Ovary (tissue), 10 donors: ENCODE measurements around the gene NPIPA7. TPM values are rescaled to one million over a fixed set of nuclear protein-coding genes. Genes with fewer than 3 reads are reported as not detected.
"Not testable (repeated sequence)": the region's sequence is repeated elsewhere in the genome, so short reads cannot be mapped to it uniquely, and the experiment has no call there.

ENCODE experiments used
- DNase-seq, 5 donors: peaks; one replicate each; pipeline ENCODE4 v3.0.0-alpha.2; 2019 to 2020
- H3K27ac ChIP-seq, 2 donors: fragments of 200-600 bp; one replicate each; pipeline versions ENCODE4 v1.5.1 to v1.8.0; 2019 to 2022
- H3K27me3 ChIP-seq: fragments of 200-600 bp; one replicate; pipeline ENCODE4 v1.8.0; 2022
- H3K36me3 ChIP-seq: fragments of 200-600 bp; sonication (generic); one replicate; pipeline ENCODE4 v1.5.1; 2019
- H3K4me1 ChIP-seq: one replicate; pipeline ENCODE4 v1.8.1; 2013; ENCODE audit warnings: mild to moderate bottlenecking, moderate library complexity; ENCODE audit not compliant: insufficient read depth
- H3K4me3 ChIP-seq: fragments of 200-600 bp; sonication (generic); one replicate; pipeline ENCODE4 v1.5.1; 2017
- H3K9me3 ChIP-seq, 2 donors: fragments of 200-600 bp in 1 of 2; sonication (generic) in 1 of 2; one replicate each; pipeline versions ENCODE4 v1.5.1 to v1.8.1; 2013 to 2019; ENCODE audit warnings: mild to moderate bottlenecking in 1 of 2, moderate library complexity in 1 of 2
- WGBS, 3 donors: extraction: QIAGEN DNeasy Blood & Tissue Kit in 1 of 3; methylation state at CpG; one replicate each; pipeline versions ENCODE4 v1.1.5 to v1.1.7; 2013 to 2017; 5-methylcytosine and 5-hydroxymethylcytosine counted together
- intact Hi-C, 4 donors: fragments of 100-400 bp; cut with DNase I; formaldehyde crosslinking; loops; one replicate each; pipeline versions ENCODE4 v1.11.0 to v1.15.1; 2022 to 2023
- long read RNA-seq, 3 donors: library from polyadenylated mRNA in 2 of 3; unstranded in 2 of 3; transcript quantifications; one replicate each; pipeline ENCODE4 v2.0.0 and lab custom pipeline, GENCODE V29; 2021 to 2026
- polyA plus RNA-seq, 2 donors: library from polyadenylated mRNA; stranded (reverse); fragments of 200-250 nt in 1 of 2; fragments of 350-450 nt in 1 of 2; fragmentation: Illumina TruSeq in 1 of 2; extraction: RNeasy Lipid Tissue Mini Kit (QIAGEN cat#74804) in 1 of 2; gene quantifications; one replicate each; pipeline ENCODE4 v1.2.3, GENCODE V29; 2013 to 2014
- total RNA-seq, 7 donors: library from RNA; depleted of rRNA in 2 of 7; stranded (reverse); fragments of >200 nt in 2 of 7; fragmentation: NEBNext Ultra II Directional in 3 of 7; extraction: Animal tissue kit (Norgen Biotek cat#: 25700) in 3 of 7; gene quantifications; one replicate each; pipeline versions ENCODE4 v1.1.0 to v1.2.4, GENCODE V29; 2016 to 2023
- donor health status: DM: no; HTN: no; CAD: no; lungs with moderate emphysema.
- donor health status: DM: no; HTN: no; CAD: no.
- donor health status: Bipolar disorder and iron deficiency.
- donor health status: DM: yes; HTN: yes; CAD: no.
- donor health status: DM: no; HTN: no; CAD: no.
- donor health status: DM: yes; HTN: yes; CAD: no.

The NPIPA7 gene
- total RNA-seq (10 to 100 TPM in 2 of 7 donors, 1 to 10 TPM in 4, not detected in 1; 3.0 to 17.0 (median 9.4) TPM), polyA plus RNA-seq (10 to 100 TPM; 10.5 to 31.8 TPM)
- long read RNA-seq, donor 1, result 0 reads
- long read RNA-seq, donor 2, partial matches to known transcripts, result 0 of 1 reads
- long read RNA-seq, donor 2, other reads (novel, unspliced or antisense), result 0 of 1 reads
- long read RNA-seq, donor 3, partial matches to known transcripts, result 1 of 1 reads
- long read RNA-seq, donor 3, other reads (novel, unspliced or antisense), result 0 of 1 reads

- H3K36me3 ChIP-seq, DNase-seq, intact Hi-C loops, H3K4me3 ChIP-seq, H3K27me3 ChIP-seq, H3K9me3 ChIP-seq, H3K27ac ChIP-seq, H3K4me1 ChIP-seq: not testable (repeated sequence)
- WGBS, 3 donors, result no CpG with 5 or more reads among the region's 3 CpGs
Observed at GRCh38 chr16:16378840-16379239, at the start of gene NPIPA7. Gene NPIPA7 (plus strand): TSS chr16:16379140. CDS start chr16:16379245, 105 bp downstream.

GRCh38 chr16:16331466-16331865 is 47.5 kb upstream of the NPIPA7 start:
- peak in 2 of 5 donors; percentile 6 to 15 for DNase-seq
- H3K9me3 ChIP-seq, H3K4me1 ChIP-seq, H3K36me3 ChIP-seq, intact Hi-C loops, H3K27me3 ChIP-seq, H3K27ac ChIP-seq, H3K4me3 ChIP-seq: not testable (repeated sequence)
- 90% methylated on average over 11 of the region's 23 CpGs; no CpG with 5 or more reads in 2 of the 3 donors for WGBS, 3 donors

DNA sequence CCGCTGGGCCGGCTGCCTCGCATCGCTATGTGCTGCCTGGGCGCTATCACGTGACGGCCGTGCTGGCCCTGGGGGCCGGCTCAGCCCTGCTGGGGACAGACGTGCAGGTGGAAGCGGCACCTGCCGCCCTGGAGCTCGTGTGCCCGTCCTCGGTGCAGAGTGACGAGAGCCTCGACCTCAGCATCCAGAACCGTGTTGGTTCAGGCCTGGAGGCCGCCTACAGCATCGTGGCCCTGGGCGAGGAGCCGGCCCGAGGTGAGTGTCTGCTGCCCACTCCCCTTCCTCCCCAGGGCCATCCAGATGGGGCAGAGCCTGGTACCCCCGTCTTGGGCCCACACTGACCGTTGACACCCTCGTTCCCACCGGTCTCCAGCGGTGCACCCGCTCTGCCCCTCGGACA is 21.4 kb upstream of the NPIPA7 start:
- 72 to 73% methylated on average over 8 to 11 of the region's 30 CpGs; no CpG with 5 or more reads in 1 of the 3 donors for WGBS, 3 donors
- H3K9me3 ChIP-seq, DNase-seq, H3K4me1 ChIP-seq, H3K36me3 ChIP-seq, H3K4me3 ChIP-seq, H3K27me3 ChIP-seq, intact Hi-C loops, H3K27ac ChIP-seq: not testable (repeated sequence)

GRCh38 chr16:16358539-16359240 is 20.2 kb upstream of the NPIPA7 start:
- H3K27ac ChIP-seq, DNase-seq, H3K36me3 ChIP-seq, H3K4me1 ChIP-seq, intact Hi-C loops, H3K9me3 ChIP-seq, H3K4me3 ChIP-seq, H3K27me3 ChIP-seq: not testable (repeated sequence)
- 83% methylated on average over 12 of the region's 40 CpGs; no CpG with 5 or more reads in 2 of the 3 donors for WGBS, 3 donors

GRCh38 chr16:16363595-16363994 is 15.3 kb upstream of the NPIPA7 start:
- DNase-seq, H3K36me3 ChIP-seq, H3K27me3 ChIP-seq, H3K9me3 ChIP-seq, intact Hi-C loops, H3K4me1 ChIP-seq, H3K4me3 ChIP-seq, H3K27ac ChIP-seq: not testable (repeated sequence)
- WGBS, 3 donors, result 92% methylated on average over 11 of the region's 31 CpGs; no CpG with 5 or more reads in 2 of the 3 donors

- H3K4me3 ChIP-seq, H3K9me3 ChIP-seq, H3K27ac ChIP-seq, DNase-seq, intact Hi-C loops, H3K4me1 ChIP-seq, H3K36me3 ChIP-seq, H3K27me3 ChIP-seq: not testable (repeated sequence)
- WGBS, 3 donors, result no CpG with 5 or more reads among the region's 39 CpGs
Observed at GRCh38 chr16:16364100-16364499, 14.8 kb upstream of the NPIPA7 start.

DNA sequence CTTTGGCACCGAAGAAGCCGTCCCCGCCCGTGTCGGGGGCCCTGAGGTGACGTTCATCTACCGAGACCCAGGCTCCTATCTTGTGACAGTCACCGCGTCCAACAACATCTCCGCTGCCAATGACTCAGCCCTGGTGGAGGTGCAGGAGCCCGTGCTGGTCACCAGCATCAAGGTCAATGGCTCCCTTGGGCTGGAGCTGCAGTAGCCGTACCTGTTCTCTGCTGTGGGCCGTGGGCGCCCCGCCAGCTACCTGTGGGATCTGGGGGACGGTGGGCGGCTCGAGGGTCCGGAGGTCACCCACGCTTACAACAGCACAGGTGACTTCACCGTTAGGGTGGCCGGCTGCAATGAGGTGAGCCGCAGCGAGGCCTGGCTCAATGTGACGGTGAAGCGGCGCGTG is 14.2 kb upstream of the NPIPA7 start:
- H3K27me3 ChIP-seq, H3K4me1 ChIP-seq, H3K27ac ChIP-seq, H3K36me3 ChIP-seq, H3K4me3 ChIP-seq, H3K9me3 ChIP-seq, intact Hi-C loops: not testable (repeated sequence)
- 84% methylated on average over 8 of the region's 28 CpGs; no CpG with 5 or more reads in 2 of the 3 donors for WGBS, 3 donors
- peak in 1 of 5 donors; percentile 4 for DNase-seq

GRCh38 chr16:16365319-16365718 is 13.6 kb upstream of the NPIPA7 start:
- H3K9me3 ChIP-seq, H3K27me3 ChIP-seq, intact Hi-C loops, H3K27ac ChIP-seq, H3K36me3 ChIP-seq, H3K4me1 ChIP-seq, H3K4me3 ChIP-seq: not testable (repeated sequence)
- DNase-seq, result peak in 3 of 5 donors; percentile 6 to 24 (median 6)
- WGBS, 3 donors, result 85 to 88% (median 85%) methylated on average over 14 to 20 of the region's 21 CpGs

GRCh38 chr16:16365851-16366250 is 13.1 kb upstream of the NPIPA7 start:
- H3K36me3 ChIP-seq, intact Hi-C loops, DNase-seq, H3K27me3 ChIP-seq, H3K4me3 ChIP-seq, H3K9me3 ChIP-seq, H3K4me1 ChIP-seq, H3K27ac ChIP-seq: not testable (repeated sequence)
- 89% methylated on average over 9 of the region's 22 CpGs; no CpG with 5 or more reads in 2 of the 3 donors for WGBS, 3 donors

DNA sequence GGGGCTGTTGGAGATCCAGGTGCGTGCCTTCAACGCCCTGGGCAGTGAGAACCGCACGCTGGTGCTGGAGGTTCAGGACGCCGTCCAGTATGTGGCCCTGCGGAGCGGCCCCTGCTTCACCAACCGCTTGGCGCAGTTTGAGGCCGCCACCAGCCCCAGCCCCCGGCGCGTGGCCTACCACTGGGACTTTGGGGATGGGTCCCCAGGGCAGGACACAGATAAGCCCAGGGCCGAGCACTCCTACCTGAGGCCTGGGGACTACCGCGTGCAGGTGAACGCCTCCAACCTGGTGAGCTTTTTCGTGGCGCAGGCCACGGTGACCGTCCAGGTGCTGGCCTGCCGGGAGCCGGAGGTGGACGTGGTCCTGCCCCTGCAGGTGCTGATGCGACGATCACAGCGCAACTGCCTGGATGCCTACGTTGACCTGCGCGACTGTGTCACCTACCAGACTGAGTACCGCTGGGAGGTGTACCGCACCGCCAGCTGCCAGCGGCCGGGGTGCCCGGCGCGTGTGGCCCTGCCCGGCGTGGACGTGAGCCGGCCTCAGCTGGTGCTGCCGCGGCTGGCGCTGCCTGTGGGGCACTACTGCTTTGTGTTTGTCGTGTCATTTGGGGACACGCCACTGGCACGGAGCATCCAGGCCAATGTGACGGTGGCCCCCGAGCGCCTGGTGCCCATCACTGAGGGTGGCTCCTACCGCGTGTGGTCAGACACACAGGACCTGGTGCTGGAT is 12.2 kb upstream of the NPIPA7 start:
- intact Hi-C loops, H3K4me3 ChIP-seq, H3K4me1 ChIP-seq, H3K27me3 ChIP-seq, H3K36me3 ChIP-seq, H3K9me3 ChIP-seq, H3K27ac ChIP-seq: not testable (repeated sequence)
- 96 to 98% (median 98%) methylated on average over 17 to 36 of the region's 54 CpGs for WGBS, 3 donors
- peak in 3 of 5 donors; percentile 4 to 18 (median 8) for DNase-seq

DNA sequence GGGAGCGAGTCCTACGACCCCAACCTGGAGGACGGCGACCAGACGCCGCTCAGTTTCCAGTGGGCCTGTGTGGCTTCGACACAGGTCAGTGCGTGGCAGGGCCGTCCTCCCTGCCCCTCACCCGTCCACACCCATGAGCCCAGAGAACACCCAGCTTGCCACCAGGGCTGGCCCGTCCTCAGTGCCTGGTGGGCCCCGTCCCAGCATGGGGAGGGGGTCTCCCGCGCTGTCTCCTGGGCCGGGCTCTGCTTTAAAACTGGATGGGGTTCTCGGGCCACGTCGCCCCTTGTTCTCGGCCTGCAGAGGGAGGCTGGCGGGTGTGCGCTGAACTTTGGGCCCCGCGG is 11.7 kb upstream of the NPIPA7 start:
- H3K4me3 ChIP-seq, H3K36me3 ChIP-seq, H3K9me3 ChIP-seq, H3K27me3 ChIP-seq, H3K4me1 ChIP-seq, H3K27ac ChIP-seq, intact Hi-C loops, DNase-seq: not testable (repeated sequence)
- no CpG with 5 or more reads among the region's 23 CpGs for WGBS, 3 donors
